ENCODE data around the gene EHMT1. TPM values are rescaled to one million over a fixed set of nuclear protein-coding genes. Genes with fewer than 3 reads are reported as not detected.

Gene EHMT1
- total RNA-seq, 4 donors from 2014 or later: 71.6 to 78.2 (median 74.2) TPM

GRCh38 chr9:137630126-137630525 is 11.3 kb downstream of the EHMT1 start:
- no peaks in the 10 kb centered on the region for H3K9me3 ChIP-seq
- no peak for TF ChIP-seq POLR2A (IDR thresholded peaks at IDR 0.05; ENCODE audit: low read depth)
- TF ChIP-seq EP300 (IDR thresholded peaks at IDR 0.05): no peak
- TF ChIP-seq CTCF (IDR thresholded peaks at IDR 0.05): no peak
- TF ChIP-seq POLR2AphosphoS5 (IDR thresholded peaks at IDR 0.05): no peak
- DNase-seq (ENCODE audit: extremely low spot score): no peak
- no peaks in the 10 kb centered on the region for H3K36me3 ChIP-seq
- peak overlapping the region in 1 of 4 donors; percentile 23 for H3K27ac ChIP-seq (replicated peaks in 1 of 4)
- intact Hi-C loops (cut with DNase I): no loop called here
- 33% methylated on average over 1 of the region's 1 CpG for WGBS
- no peaks in the 10 kb centered on the region for H3K27me3 ChIP-seq
- peaks cover 39 to 70% (median 64%) of the 10 kb centered on the region in 4 donors for H3K4me1 ChIP-seq
- H3K4me3 ChIP-seq: no peak overlapping the region

- H3K27me3 ChIP-seq: no peaks in the 10 kb centered on the region
- no peak for DNase-seq (ENCODE audit: extremely low spot score)
- H3K36me3 ChIP-seq: no peaks in the 10 kb centered on the region
- H3K4me3 ChIP-seq: no peak overlapping the region
- no peak for TF ChIP-seq POLR2A (IDR thresholded peaks at IDR 0.05; ENCODE audit: low read depth)
- no peak for TF ChIP-seq EP300 (IDR thresholded peaks at IDR 0.05)
- no peak for TF ChIP-seq CTCF (IDR thresholded peaks at IDR 0.05)
- TF ChIP-seq POLR2AphosphoS5 (IDR thresholded peaks at IDR 0.05): no peak
- 71% methylated on average over 4 of the region's 4 CpGs for WGBS
- H3K4me1 ChIP-seq: peaks cover 39 to 66% (median 61%) of the 10 kb centered on the region in 4 donors
- intact Hi-C loops (cut with DNase I): no loop called here
- H3K27ac ChIP-seq (replicated peaks in 1 of 4): no peak overlapping the region
- H3K9me3 ChIP-seq: no peaks in the 10 kb centered on the region
Measured at GRCh38 chr9:137630679-137631078, 11.9 kb downstream of the EHMT1 start.

GRCh38 chr9:137631345-137632229 is 12.8 kb downstream of the EHMT1 start:
- Histone ChIP-seq H3K9me3 (no peaks in the 10 kb centered on the region), H3K27me3 (no peaks in the 10 kb centered on the region), H3K4me1 (peaks cover 39 to 69% (median 57%) of the 10 kb centered on the region in 4 donors), H3K4me3 (no peak overlapping the region), H3K27ac (replicated peaks in 1 of 4) (no peak overlapping the region), H3K36me3 (no peaks in the 10 kb centered on the region)
- DNase-seq (ENCODE audit: extremely low spot score): no peak
- WGBS: 88% methylated on average over 16 of the region's 16 CpGs
- TF ChIP-seq POLR2A (IDR thresholded peaks at IDR 0.05; ENCODE audit: low read depth) (no peak), EP300 (IDR thresholded peaks at IDR 0.05) (no peak), POLR2AphosphoS5 (IDR thresholded peaks at IDR 0.05) (no peak), CTCF (IDR thresholded peaks at IDR 0.05) (no peak)
- intact Hi-C loops (cut with DNase I): no loop called here

GRCh38 chr9:137632230-137633161 is 13.7 kb downstream of the EHMT1 start:
- H3K27ac ChIP-seq (replicated peaks in 1 of 4): peak overlapping the region in 1 of 4 donors; percentile 20
- no peak for DNase-seq (ENCODE audit: extremely low spot score)
- TF ChIP-seq POLR2AphosphoS5 (IDR thresholded peaks at IDR 0.05) (no peak), POLR2A (IDR thresholded peaks at IDR 0.05; ENCODE audit: low read depth) (no peak), CTCF (IDR thresholded peaks at IDR 0.05) (no peak), EP300 (IDR thresholded peaks at IDR 0.05) (no peak)
- no peaks in the 10 kb centered on the region for H3K9me3 ChIP-seq
- no peaks in the 10 kb centered on the region for H3K27me3 ChIP-seq
- 78% methylated on average over 23 of the region's 23 CpGs for WGBS
- intact Hi-C loops (cut with DNase I): no loop called here
- H3K4me1 ChIP-seq: peaks cover 39 to 70% (median 54%) of the 10 kb centered on the region in 4 donors
- no peak overlapping the region for H3K4me3 ChIP-seq
- no peaks in the 10 kb centered on the region for H3K36me3 ChIP-seq

Measured in esophagus muscularis mucosa (tissue), 4 donors.